ENCODE results near the gene CA11.
"Not testable (repeated sequence)": the region's sequence is repeated elsewhere in the genome, so short reads cannot be mapped to it uniquely, and the experiment has no call there.

The CA11 gene

DNA sequence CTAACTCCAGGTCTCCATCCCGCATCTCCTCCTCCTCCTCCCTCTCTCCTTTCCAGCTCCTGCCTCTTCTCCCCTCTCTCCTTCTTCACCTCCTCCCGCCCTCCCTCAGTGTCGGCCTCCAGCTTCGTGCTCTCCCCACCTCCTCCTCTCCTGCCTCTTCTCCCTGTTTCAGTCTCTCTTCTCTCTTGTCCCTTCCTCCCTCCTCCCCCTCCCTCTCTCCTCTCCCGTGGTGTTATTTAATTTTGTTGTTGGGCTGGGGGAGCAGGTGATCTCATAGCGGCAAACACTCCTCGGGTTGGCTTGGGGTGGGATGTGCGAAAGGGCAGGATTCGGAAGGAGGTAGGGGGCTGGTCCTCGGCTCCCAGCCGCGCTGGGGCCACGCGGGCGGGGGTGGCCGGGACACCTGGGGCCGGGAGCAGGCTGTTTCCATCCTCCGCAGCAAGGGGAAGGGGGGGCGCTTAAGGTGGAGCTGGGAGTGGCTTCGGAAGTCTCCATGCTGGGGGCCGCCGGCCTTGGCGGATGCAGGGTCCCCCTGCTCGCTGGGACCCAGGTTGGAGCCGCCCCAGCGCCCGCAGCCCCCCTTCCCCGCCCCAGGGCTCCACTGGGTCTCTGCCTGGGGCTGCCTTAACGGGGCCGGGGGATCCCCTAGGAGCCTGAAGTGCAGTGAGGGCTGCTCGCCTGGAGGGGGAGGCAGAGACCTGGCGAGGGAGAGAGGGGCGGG is at the start of gene CA11:
CA11 (minus strand) TSS at position 187 of the 721 bp plus-strand sequence. CDS start 555 bp downstream, outside the sequence.
- DNase-seq (ENCODE audit: low read depth, low spot score): no peak

DNA sequence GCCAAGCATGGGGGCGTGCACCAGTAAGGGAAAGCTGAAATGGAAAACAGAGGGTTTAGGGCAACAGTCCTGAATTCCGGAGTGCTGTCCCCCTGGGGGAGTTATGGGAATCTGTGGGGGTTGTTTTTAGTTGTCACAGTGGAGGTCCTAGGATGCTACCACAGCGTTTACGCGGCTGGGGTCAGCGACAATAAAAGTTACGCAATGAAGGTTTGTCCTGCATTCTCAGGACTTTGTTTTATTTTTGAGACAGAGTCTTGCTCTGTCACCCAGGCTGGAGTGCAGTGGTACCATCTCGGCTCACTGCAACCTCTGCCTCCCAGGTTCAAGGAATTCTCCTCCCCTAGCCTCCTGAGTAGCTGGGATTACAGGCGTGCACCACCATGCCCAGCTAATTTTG is 47.6 kb upstream of the CA11 start:
- DNase-seq (ENCODE audit: low read depth, low spot score): not testable (repeated sequence)

DNA sequence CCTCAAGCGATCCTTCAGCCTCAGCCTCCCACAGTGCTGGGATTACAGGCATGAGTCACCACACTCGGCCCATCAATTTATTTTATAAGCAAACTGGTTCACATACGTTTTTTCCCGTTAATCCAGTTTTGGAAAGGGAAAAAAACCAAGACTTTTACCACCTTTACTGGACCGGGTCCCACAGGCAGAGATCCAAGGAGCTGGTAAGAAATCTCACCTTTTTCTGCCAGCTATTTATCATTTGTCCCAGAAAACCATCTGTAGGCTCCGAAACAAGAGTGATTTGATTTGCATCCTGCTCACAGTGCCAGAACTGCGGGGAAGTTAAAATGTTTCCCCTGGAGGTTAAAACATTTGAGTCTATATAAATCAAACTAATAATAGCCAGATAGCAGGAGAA is 43.5 kb upstream of the CA11 start:
- DNase-seq (ENCODE audit: low read depth, low spot score): no peak

DNA sequence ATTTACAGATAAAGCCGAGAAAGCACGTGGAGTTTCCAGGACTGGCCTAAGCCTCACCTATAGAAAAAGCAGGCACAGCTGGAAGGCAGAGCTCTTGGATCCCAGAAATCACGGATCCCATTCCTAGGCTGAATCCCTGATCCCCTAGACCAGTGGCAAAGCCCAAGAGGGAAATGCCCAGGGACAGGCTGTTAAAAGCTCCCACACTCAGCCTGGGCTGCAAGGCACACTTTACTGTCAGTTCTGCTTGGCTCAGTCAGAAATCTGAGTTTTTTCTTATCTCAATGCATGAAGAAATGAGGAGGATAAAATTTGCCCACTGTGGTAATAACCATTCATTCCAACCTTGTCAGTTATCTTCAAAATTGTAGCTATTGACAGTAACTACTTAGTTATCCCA is 41.8 kb upstream of the CA11 start:
- DNase-seq (ENCODE audit: low read depth, low spot score): no peak

DNA sequence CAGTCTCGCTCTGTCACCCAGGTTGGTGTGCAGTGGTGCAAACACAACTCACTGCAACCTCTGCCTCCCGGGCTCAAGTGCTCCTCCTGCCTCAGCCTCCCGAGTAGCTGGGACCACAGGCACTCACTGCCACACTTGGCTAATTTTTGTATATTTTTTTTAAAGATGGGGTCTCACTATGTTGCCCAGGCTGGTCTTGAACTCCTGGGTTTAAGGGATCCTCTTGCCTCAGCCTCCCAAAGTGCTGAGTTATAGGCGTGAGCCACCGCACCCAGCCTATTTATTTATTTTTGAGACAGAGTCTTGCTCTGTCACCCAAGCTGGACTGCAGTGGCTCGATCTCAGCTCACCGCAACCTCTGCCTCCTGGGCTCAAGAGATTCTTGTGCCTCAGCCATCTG is 40.6 kb upstream of the CA11 start:
- DNase-seq (ENCODE audit: low read depth, low spot score): not testable (repeated sequence)

DNA sequence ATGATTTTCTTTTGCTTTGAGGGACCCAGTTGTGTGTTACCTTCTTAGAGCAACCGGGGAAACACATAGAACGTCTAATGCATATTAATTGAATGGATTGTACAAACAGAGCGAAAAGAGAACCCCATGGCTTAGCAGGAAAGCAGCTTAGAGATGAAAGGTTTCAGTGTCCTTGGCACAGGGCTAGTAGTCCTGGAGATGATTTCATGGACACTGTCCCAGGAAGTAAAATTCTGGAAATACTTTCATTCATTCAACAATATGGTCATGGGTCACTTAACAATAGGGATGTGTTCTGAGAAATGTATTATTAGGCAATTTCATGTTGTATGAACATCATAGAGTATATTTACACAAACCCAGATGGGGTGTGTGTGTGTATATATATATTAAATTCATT is 40.1 kb upstream of the CA11 start:
- DNase-seq (ENCODE audit: low read depth, low spot score): no peak

DNA sequence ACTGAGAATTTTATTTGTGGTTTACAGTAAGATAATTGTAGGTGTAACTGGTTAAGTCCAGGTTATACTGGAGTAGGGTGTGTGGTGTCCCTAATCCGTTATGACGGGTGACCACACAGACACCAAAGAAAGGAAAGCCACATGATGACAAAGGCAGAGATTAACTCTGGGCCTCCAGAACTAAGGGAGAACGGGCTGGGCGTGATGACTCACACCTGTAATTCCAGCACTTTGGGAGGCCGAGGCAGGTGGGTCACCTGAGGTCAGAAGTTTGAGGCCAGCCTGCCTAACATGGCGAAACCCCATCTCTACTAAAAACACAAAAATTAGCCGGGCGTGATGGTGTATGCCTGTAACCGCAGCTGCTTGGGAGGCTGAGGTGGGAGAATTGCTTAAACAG is 39.6 kb upstream of the CA11 start:
- DNase-seq (ENCODE audit: low read depth, low spot score): no peak

DNA sequence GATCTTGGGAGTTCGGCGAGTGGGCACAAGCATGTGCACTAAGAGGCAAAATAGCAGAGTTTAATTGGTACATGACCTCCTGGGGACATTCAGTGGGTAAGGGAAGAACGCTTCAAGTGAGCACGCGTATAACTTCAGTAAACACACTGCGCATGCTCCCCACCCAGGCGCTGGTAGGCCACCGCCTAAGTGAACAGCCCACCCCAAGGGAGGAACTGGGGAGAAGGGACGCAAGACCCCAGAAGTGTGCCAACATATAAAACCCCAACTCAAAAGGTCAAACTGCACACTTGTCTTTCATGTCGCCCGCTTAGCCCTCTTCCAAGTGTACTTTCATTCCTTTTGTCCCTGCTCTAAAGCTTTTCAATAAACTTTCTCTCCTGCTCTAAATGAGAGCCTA is 37.4 kb upstream of the CA11 start:
- DNase-seq (ENCODE audit: low read depth, low spot score): no peak

DNA sequence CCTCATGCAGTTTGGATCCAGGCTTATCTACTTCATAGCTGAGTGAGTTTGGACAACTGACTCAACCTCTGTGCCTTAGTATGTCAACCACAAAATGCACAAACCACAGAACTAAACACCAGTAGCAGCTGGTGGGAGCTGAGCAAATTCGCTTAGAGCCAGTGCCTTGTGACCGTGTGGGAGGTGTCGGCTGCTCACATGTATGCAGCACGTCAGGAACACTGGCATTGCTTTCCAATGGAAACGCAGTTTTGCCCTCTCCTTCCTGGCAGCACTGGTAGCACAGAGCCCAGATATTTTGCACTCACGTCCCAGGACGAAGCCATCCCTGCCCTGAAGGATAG is 35.1 kb upstream of the CA11 start:
- DNase-seq (ENCODE audit: low read depth, low spot score): no peak

DNA sequence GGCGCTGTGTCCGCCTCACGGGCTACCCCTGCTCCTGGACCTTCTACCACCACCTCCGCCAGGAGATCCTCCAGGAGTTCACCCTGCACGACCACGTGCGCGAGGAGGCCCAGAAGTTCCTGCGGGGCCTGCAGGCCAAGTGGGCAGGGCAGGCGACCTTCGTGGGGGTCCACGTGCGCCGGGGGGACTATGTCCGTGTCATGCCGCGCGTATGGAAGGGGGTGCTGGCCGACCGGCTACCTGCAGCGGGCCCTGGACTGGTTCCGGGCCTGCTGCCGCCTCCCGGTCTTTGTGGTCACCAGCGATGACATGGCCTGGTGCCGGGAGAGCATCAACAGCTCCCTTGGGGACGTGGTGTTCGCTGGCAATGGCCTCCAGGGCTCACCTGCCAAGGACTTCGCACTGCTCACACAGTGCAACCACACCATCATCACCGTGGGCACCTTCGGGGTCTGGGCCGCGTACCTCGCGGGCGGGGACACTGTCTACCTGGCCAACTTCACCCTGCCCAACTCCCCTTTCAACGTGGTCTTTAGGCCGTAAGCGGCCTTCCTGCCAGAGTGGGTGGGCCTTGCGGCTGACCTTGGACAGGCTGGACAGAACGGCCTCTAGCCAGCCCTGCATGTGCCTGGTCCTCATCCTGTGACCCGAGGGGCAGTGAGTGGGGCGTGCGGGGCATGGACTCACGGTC is 34.6 kb upstream of the CA11 start:
- no peak for DNase-seq (ENCODE audit: low read depth, low spot score)

DNA sequence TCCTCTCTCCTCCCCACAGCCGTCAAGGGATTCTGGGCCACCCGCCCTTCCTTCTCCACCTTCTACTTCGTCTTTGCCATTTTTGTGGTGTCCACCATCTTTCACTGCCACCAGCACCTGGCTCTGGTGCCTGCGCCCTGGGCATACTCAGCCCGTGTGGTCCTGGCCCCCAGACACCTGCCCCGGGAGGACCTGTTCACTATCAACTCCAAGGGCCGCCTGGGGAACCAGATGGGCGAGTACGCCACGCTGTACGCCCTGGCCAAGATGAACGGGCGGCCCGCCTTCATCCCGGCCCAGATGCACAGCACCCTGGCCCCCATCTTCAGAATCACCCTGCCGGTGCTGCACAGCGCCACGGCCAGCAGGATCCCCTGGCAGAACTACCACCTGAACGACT is 34.0 kb upstream of the CA11 start:
- DNase-seq (ENCODE audit: low read depth, low spot score): not testable (repeated sequence)

DNA sequence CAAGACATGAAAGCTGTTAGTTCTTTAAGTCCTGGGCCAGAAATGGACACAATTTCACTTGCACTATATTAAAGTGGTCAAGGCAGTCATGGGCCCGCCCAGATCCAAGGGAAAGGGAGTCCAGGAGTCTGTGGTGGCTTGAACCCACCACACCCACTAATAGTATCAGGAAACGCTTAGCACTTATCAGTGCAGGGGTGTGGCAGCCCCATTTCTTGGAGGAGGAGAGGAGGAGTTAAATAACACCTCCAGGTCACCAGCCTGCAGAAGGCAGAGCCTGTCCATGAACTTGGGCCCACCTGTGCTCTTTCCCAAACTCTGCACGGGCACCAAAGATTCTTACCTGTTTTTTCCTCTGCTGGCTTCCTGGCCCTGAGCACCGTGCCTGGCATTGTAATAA is 32.2 kb upstream of the CA11 start:
- no peak for DNase-seq (ENCODE audit: low read depth, low spot score)

DNA sequence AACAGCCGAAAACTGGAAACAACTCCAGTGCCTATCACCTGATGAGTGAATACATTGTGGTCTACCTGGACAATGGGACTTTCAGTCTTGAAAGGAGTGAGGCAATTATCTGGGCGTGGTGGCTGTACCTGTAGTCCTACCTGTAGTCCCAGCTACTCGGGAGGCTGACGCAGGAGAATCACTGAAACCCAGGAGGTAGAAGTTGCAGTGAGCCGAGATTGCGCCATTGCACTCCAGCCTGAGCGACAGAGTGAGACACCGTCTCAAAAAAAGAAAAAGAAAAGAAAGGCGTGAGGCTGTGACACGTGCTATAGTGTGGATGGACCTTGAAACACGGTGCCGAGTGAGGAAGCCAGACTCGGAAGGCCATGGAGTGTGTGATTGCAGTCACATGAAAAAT is 30.9 kb upstream of the CA11 start:
- DNase-seq (ENCODE audit: low read depth, low spot score): no peak

DNA sequence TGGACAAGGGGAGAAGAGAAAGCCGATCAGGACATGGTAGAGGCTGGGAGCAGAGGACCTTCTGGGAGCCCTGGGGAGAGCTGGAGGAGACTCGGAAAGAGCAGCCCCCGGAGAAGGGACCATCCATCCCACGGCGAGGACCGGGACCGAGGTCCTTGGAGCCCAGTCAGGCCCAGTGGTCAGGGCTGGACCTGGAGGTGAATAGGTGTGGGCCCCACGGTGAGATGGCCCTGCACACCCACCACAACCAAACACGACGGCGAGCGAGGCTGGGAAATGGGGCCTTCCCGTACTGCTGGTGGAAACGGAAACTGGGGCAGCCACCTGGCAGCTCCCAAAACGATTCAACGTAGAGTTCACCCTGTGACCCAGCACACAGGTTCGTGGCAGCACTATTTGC is 30.5 kb upstream of the CA11 start:
- no peak for DNase-seq (ENCODE audit: low read depth, low spot score)

DNA sequence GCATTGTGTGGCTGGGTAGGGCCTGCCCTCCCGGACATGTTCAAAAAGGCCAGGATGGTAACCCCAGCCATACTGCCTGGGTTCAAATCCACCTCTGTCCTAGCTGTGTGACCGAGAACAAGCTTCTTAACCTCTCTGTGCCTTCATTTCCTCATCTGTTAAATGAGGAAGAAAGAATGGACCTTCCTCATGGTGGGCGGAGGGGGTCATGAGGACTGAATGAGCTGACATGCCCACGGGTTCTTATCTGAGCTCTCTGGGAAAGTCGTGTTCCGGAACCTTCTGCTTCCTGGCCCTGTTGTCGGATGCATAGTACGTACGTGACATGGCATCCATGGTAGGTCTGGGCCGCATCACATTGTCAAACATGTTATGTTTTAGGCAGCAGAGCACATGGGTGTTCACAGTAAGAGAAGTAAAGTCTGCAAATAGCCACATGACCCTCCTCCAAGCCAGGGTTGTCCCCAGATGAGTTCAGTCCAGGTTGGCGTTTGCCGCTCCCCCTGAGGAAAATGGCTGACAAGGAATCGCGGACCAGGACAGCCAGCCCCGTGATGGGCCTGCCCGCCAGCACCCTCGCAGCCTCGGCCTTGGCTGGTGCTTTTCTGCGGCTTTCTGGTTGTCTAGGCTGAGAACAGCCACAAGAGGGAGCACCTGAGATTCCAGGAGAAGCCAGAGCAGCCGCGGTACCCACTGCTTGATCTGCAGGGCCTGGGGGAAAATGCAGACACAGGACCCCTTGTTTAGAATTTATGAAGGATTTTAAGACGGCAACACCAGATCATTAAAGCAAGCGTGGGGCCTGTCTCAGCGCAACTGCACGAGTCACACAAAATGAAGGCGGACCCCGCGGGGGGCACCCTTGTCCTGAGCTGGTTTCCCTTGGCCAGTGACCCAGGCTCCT is 29.2 kb upstream of the CA11 start:
- peak; percentile 38 for DNase-seq (ENCODE audit: low read depth, low spot score)

DNA sequence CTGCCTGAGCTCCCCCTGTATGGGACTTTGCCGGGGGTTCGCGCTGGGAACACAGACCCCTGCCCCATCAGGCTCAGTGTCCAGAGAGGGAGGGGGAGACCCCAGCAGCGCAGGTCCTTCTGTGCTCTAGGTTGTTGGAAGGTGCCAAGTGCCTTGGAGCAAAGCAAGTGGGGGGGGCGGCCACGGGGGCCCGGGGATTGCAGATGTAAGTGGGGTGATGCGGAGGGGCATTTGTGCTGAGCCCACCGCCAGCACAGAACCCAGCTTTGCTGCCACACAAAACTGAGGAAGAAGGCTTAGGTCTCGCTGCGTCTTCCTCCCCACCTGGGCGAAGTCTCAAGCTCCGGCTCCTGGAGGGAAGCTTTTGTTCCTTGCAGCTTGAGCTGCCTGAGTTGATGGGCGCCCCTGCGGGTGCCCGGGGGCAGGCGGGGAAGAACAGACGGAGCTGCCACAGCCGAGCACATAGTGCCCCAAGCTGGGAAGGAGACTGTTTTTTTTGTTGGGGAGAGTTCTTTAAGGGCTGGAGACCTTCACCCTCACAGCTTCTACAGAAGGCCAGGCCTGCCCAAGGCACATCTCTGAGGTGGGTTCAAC is 28.3 kb upstream of the CA11 start:
- no peak for DNase-seq (ENCODE audit: low read depth, low spot score)

DNA sequence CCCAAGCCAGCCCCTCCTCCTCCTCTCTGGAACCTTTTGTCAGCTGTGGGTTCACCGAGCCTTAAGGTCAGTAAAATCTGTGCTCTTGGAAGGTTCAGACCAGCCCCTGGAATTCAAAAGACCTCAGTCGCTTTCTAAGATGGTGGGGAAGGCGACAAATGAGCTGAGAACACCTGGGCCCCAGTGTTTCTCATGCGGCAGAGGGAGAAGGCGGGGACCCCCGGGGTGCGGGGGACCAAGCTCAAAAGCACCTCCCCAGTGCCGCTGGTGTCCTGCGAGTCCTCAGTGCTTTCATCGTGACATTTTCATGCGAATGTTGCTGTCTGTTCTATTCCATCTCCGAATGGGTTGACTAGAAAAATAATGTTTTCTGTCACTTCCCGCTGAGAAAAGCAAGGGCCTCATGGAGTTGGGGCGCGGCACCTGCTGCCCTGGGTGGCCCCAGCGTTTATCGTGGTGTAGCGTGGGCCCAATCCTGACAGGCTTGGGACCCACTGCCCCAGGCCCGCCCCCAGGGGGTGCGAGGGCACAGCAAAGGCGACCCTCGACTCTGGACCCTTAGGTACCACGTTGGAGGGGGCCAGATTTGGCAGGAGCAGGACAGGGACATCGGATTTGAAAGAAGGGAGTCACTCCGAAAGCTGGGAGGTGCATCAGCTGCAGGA is 27.6 kb upstream of the CA11 start:
- no peak for DNase-seq (ENCODE audit: low read depth, low spot score)

DNA sequence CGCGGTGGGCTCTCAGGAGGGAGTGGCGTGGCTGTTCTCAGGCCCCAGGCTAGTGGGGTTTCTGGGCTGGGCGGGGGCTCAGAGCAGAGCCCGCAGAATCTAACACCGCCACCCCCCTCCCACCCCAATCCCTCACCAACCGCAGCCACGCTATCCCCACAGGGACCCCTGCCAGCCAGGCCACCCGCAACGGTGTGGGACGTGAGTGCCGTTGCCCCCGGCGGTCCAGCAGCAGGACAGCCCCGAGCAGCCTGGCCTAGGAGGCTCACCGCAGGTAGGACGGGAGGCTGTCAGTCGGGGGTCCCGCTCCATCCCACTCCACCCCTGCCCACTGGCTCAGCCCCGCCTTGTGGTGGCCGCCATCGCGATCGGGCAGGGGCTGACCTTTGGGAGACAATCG is 27.0 kb upstream of the CA11 start, which contains the start of gene NTN5:
NTN5 (minus strand) TSS at position 24 of the 400 bp plus-strand sequence. CDS start 2,031 bp downstream, outside the sequence.
- DNase-seq (ENCODE audit: low read depth, low spot score): no peak

DNA sequence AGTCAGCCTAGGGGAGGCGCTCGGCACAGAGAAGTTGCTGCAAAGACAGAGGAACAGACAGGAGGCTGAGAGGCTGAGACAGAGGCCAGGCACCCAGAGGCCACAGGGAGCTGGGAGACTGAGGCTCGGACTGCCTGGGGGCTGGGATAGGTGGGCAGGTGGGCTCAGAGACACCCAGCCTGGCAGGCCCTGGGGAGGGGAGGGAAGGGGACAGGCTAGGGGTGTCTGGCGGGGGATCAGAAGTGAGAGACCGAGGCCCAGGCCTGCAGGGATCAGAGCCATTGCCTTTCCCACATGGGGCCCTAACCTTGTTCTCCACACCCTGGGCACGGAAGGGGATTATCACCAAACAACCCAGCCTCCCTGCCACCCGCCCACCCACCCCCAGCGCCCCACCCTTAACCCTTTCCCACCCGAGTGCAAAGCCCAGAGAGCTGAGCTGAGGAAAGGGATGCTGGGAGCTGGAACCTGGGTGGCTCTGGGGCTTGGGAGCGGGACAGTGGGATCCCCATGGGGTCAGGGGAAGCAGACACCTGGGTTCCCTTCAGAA is 25.5 kb upstream of the CA11 start:
- no peak for DNase-seq (ENCODE audit: low read depth, low spot score)

DNA sequence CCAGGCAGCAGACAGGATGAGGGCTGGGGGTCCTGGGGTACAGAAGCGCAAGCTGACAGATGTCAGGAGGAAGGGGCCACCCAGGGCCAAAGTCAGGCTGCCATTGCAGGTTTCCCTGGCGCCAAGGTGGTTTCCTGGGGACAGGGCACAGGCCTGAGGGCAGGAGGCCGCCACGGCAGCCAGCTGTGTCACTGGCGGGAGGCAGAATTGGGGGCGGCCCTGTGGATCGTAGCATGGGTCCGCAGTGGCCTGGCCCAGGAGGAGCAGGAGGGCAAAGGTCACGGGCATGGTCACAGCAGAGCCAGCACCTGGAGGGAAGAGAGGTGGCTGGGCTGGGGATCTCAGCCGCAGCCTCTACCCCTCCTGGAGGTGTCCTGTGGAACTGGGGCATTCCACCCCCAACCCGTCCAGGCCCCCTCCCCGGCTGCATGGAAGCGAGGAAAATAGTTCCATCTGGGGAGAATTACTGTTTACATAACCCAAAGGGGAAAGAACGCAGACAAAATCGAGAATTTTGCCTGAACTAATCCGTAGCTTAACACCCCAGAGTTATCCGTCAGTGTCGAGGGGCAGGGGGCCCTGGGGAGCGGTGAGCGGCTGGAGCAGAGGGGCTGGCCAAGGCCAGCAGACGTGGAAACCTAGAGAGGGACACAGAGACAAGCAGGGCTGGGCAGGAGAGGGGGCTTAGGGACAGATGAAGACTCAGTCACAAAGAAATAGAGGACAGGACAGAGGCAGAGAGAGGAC is 24.9 kb upstream of the CA11 start:
- no peak for DNase-seq (ENCODE audit: low read depth, low spot score)

Data from brain pericyte (primary cell).